ENCODE measurements around the gene IKBKE.

IKBKE gene

DNA sequence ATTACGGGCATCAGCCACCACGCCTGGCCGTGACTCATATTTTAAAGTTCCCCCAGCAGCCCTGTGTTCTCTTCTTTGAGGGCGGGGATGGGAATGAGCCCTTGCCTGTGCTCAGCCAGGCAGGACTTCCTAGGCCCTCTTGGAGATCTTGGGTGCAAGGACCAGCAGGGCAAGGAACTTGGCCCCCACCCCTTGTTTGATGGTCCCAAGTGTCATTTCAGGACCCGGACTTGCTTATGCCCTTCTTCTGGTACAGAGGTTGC lies 46.4 kb downstream of the IKBKE start:
- DNase-seq, result no peak

DNA sequence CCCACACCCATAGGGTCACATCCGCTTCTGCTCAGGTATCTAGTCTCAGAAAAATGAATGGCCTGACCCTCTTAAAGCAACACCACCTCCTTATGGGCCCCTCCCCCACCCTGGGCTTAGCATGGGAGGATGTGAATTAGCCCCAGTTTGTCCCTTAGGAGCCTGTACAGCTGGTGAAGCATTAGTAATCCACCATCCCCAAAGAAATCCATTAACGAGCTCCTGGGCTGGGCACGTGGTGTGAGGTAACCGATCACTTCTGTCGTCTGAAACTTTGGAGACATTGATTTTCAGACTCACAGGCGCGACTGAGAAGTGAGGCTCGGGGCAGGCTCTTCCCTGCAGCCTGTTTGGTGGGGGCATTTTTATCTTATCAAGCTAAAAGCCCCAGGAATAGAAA lies 47.5 kb downstream of the IKBKE start:
- DNase-seq, result no peak

DNA sequence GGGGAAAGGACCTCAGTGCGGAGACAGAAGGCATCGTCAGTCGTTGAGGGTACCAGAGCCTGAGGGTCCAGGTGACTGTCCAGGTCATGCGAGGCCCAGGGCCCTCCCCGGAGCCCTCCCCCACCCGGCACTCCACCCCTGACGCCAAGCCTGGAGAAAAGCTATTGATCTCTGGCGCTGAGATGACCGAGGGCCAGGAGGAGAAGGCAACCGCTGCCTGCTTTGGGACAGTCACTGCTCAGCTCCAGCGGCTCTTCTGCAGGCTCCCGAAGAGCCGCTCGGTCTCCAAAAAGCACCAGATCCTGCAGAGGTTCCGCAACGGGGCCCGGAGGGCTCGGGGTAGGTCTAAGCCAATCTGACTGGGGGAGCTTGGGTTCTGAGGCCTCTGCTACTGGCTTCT lies 47.9 kb downstream of the IKBKE start:
- DNase-seq, result no peak

DNA sequence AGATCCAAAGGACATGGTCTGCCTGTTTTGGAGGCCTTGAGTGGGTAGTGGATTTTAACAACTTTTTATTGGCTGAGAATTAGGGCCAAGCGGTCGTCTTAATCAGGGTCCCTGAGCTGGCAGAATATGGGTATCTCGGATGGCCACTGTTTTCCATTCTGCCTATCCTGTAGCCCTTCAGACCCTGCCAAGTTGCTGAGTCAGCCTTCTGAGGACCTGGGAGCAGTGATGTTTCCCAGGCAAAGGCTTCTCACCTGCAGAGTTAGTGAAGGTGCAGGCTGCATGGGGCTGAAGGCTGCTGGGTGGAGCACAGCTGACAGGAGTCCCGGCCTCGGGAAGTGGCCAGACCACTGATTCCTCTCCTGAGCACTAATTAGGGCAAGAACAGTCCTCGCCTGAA lies 48.5 kb downstream of the IKBKE start:
- no peak for DNase-seq

DNA sequence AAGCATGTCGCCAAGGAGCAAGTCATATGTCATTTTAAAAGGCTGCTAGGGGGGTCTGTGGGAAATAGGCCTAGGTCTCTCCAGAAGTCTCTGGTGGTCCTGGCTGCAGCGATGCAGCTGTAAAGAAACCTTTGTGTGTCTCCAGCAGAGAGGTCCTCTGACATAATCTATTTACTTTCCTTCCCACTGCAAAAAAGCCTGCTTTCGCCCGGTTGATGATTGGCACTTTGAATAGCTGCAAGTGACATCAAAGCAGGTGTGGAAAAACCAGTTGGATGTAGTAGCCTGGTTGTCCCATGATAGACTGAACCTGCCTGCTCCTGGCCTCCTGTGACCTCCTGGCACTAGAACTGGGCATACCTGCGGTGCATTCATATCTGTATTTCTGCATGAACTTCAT lies 50.9 kb downstream of the IKBKE start:
- DNase-seq, result no peak

DNA sequence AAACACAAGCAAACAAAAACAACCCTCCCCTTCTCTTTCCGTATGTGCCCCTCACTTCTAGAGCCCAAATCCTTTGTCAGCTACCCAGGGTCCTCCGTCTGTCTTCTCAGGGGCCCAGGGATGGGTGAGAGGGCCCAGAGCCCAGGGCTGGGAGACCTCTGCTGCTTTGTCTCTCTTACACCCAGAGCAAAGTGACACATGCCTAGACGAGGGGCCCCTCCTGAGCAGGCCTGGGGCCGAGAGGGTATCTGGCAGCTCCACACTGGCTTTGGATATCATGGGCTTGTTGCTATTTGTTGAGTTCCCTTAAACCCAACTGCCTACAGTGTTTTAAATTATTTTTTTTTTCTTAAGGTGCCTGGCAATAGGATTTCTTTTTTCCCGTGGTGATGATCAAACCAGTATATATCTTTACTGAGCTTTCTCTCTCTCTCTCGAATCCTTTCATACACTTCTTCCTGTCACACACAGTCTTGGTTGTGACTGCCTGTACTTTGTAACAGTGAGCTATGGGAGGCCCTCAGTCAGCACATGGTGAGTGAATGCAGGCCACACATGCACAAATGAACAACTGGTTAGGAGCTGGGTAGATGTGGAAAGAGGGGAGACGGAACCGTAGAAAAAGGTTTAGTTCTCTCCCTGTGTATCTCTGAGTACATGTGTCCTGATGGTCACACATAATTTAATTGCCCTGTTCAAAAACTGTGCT lies 51.6 kb downstream of the IKBKE start:
- no peak for DNase-seq

DNA sequence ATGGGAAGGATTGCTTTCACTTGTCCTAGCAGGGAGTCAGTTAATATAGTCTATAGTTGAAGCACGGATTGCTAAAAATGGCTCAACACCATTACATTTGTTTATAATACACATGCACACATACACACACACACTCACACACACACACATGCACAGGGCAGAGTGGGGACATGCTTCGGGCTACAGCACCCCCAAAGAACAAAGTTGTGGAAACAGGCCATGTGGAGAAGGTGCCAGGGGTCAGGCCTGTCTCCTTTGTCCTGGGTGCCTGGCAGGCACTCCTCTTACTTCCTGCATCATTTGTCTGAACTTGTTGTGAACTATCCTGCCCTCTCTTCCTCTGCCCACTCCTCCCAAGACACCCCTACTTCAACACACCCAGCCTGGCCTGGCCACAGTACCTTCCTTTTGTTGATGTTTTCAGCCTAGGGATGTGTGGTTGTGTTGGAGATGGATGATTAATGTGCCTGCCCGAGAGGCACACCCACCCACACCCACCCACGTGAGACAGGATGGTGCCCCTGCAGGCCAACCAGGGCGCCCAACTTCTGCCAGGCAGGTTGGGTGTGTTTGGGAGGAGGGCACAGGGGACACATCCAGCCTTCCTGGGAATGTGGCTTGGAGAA lies 54.6 kb downstream of the IKBKE start:
- no peak for DNase-seq

DNA sequence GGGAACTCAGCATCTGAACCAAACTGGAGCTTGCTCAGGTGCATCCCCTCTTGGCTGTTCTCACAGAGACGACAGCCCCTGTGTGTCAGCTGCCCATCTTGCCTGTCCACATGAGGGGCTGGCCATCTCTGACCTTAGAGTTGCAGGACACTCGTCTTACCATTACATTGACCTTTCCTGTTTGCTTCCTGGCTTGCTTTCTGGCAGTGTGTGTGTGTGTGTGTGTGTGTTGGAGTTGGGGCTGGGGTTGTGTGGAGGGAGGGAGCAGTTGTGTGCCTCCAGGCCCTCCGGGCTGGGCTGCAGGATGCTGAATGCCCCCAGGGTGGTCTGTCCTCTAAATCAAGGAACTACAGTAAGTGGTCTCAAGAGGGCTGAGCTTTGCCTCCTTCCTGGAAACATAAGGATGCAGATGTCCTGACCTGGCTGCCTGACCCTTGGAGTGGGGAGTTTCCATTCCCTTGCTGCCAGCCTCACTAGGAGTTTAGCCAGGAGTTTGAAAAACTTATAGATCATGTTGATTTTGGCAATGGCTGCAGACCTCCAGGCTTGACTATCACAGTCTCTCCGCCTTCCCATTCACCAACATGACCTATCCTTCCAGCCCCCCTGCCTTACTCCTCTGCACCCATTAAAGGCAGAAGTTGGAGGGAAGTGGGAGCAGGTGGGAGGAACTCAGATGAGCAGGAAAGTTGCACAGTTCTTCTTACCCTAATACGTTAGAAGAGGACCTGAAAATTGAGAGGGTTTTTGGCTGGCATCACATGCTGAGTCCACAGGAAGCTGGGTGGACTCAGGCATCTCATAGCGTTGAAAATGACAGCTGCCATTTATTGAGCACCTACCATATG lies 56.0 kb downstream of the IKBKE start:
- DNase-seq, result no peak

DNA sequence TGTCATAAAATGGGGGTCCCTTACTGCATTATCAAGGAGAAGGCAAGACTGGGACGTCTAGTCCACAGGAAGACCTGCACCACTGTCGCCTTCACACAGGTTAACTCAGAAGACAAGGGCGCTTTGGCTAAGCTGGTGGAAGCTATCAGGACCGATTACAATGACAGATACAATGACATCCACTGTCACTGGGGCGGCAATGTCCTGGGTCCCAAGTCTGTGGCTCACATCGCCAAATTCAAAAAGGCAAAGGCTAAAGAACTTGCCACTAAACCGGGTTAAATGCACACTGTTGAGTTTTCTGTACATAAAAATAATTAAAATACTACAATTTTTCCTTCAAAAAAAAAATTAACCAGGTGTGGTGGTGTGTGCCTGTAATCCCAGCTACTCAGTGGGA lies 59.1 kb downstream of the IKBKE start:
- no peak for DNase-seq

DNA sequence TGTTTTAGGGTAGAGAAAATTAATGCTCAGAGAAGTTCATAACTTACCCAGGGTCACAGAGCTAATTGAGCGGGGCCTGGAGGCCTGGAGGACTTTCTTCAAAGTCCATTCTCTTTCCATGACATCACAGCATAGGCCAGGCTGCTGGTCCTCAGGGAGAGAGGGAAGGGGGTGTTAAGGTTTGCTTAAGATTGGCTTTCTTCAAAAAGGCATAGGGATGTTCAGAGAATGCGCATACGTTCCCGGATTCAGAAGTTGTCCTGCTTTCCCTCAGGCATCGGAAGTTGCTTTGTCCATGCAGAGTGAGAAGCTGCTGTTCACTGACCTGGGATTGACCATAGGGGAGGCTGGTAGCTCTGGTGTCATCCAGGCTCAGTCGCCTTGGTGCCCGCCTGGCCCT lies 62.1 kb downstream of the IKBKE start:
- no peak for DNase-seq

DNA sequence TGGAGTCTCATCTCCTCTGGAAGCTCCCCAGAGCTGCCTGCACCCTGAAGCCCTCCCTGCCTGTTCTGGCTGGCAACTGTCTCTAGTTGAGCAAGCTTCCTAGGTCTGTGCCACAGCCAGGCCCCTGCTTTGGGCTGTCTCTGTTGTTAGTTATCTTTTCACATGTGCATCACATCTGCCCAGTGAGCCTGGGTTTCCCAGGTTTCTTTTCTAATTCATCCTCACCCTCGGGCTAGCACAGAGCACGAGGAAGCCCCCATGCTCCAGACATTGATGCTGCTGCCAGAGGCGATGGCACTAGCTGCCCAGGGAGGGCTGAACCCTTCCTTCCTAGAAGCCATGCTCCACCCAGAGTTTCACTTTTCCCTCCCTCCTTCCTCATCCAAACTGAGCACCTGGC lies 64.3 kb downstream of the IKBKE start:
- no peak for DNase-seq

DNA sequence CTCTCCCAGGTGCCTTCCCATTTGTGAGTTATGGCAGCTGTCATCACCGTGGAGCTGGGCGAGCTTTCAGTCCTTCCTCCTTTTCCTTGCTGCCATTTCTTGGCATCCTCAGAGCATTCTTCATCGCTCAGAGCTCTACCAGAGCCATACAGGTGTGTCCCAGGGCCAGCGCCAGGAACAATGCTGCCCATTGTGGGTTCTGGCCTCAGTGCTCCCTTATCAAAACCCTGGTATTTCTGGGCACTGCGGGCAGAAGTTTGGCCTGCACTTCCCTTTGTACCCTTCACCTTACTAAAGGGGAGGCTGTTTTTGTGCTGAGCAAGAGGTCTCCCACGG lies 65.5 kb downstream of the IKBKE start:
- no peak for DNase-seq

DNA sequence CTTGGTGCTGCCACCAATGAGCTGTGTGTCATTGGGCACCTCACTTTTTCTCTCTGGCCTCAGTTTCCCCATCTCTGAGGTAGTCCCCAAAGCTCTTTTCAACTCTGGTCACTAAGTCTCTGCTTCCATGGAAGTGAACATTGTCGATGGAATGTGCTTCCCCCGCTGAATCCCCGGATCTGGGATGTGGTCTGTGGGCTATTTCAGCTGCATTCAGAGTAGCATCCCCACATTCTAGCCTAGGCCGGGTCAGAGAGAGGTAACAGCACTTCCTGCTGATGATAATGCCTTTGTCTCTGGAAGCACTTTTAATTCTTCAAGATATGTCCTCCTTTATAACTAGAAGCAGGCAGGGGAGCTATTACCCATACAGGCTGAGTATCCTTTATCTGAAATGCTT lies 66.9 kb downstream of the IKBKE start:
- no peak for DNase-seq

DNA sequence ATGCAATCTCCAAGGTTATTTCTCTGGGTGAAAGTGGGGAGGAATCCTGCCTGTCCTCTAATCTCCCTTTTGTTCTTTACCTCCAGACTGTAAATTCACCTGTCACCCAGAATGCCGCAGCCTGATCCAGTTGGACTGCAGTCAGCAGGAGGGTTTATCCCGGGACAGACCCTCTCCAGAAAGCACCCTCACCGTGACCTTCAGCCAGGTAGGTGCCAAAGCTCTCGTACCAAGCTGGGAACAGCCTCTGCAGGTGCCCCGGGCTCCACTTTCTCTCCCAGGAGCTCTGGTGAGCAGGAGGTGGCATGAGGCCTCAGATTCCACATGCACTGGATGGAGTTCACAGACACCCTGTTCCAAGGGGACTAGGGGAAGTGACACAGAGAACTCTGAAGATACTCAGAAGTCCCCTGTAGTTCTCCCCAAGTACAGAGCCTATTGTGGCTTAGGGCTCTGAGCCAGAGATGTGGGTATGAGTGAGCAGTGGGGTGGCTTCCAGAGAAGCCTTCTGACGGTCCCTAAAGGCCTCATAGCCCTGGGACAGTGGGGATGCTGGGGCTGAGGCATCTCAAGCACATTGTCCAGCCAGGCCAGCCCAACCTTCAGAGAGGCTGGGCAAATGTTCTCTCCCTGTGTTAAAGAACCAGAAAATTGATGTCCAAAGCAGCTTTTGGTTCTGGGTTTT lies 68.0 kb downstream of the IKBKE start:
- DNase-seq, result no peak

DNA sequence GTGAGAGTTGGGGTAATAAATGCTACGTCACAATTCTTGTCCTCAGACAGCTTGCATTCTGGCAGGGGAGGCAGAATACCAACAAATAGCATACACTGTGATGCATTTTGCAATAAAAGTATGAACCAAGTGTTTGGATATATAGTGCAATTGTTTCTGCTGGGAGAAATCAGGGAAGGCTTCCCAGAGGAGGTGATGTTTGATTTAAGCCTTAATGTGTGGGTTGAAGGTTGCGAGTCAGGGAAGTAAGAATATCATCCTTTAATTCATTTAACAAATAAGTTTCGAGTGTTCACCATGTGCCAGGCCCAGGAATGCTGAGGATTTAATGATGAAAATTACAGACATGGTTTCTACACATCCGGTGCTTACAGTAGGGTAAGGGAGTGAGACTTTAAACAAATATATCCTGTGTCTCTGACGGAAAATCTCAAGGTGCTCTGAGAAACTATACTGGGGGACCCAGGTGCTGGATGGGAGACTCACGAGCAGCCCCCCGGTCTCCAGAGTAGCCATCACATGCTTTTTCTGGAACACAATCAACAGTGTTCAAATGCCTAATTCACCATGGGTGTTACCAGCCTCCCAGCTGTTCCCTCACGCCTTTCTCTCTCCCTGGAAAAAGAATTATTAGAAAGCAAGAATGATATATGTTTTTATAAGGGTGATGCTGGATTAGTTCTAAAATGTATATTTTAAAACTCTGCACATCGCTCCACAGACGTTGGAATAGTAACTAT lies 68.8 kb downstream of the IKBKE start:
- DNase-seq, result no peak

DNA sequence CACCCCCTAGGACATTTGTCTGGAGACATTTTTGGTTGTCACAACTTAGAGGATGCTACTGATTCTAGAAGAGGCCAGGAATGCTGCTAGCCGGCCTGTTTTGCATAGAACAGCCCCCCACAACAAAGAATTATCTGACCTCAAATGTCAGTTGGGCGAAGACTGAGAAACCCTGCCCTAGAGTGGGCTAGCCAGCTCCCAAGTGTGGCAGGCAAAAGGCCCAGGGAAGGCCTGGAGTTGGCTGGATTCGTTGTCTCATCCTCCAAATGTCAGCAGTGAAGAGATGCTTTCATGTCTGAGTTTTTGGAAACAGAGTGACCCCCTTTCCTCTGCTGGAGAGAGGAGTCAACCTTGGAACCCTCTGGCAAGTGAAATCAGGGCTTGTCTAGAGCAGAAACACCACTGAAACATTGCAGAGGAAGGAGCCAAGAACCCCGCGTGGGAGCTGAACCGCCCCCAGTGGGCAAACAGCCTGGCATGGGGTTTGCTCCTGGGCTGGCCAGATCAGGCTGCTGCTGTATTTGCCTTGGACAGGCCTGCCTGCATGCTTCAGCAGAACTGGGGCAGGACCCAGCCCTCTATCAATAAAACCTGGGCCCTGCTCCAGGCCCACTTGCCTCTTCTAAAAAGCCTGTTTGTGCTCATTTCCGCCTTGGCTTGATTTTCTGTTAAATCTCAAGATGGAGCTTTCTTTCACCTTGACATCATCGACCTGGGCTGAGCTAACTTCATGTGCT lies 69.9 kb downstream of the IKBKE start:
- DNase-seq, result no peak

DNA sequence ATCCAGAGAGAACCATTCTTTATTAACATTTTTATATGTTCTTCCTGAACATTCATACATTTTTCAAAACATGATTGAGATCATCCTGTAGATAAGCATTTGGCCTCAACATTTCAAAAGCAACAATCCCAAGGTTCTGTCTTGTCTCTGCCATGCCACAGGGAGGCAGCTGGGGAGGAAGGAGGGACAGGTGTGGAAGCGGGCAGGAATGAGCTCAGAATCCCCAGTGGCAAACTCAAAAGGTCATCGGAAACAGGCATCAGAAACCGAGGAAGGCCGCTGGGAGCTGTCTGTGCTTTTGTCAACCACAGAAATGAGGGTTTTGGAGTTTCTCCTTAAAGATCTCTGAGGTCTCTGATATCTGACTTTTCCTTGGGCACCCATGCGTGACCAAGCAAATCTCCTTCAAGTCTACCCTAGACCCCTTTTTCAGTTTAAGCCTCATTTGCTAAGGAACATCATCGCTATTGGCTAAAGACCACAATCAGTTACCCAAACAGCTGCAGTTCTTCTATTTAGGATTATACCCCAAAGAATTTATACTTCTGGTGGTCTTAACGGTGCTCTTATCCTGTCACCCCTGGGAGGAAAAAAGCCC lies 71.1 kb downstream of the IKBKE start:
- DNase-seq, result no peak

DNA sequence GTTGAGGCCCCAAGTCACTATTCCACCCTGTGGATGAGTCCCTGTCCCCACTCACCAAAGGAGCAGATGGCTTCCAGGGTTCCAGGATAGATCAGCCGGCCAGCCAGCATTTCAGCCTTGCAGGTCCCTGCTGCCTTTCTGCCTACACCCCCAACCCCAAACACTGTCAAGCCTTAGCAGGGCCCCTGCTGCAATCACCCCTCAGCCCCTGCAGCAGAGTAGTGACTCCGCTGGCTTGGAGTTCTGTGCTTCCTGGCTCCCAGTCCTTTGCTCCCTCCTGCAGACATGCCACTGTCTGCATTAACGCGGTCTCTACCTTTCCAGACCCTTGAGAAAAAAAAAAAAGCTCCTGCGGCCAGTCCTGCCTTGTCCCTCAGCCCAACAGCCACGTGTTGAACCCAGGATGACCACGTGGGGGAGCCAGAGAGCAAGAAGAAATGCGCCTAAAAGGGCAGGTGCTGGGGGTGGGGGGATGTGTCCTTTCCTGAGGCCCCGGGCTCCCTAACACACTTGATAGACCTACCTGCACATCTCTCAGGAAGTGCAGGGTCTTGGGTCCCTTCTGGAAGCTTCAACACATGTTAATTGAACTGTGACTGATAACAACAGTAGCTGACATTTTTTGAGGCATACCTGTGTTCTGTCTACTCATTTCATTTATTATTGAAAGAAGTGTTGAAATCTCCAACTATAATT lies 74.4 kb downstream of the IKBKE start:
- peak; percentile 81 for DNase-seq

DNA sequence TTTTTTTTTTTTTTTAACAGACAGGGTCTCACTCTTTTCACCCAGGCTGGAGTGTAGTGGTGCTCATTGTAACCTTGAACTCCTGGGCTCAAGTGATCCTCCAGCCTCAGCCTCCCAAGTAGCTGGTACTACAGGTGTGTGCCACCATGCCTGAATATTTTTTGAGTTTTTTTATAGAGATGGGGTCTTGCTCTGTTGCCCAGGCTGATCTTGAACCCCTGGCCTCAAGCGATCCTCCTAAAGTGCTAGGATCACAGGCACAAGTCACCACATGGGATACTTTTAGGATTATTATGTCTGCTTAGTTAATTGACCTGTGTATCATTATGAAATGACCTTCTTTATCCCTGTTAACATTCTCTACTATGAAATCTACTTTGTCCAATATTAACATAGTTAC lies 75.1 kb downstream of the IKBKE start:
- DNase-seq, result no peak

All from stimulated activated CD4-positive, alpha-beta T cell treated with anti-CD3 and anti-CD28 coated beads, Interleukin-4, amount 100 ng/mL, for 1 hour (primary cell).